ENCODE results near the gene FRYL.

FRYL gene

DNA sequence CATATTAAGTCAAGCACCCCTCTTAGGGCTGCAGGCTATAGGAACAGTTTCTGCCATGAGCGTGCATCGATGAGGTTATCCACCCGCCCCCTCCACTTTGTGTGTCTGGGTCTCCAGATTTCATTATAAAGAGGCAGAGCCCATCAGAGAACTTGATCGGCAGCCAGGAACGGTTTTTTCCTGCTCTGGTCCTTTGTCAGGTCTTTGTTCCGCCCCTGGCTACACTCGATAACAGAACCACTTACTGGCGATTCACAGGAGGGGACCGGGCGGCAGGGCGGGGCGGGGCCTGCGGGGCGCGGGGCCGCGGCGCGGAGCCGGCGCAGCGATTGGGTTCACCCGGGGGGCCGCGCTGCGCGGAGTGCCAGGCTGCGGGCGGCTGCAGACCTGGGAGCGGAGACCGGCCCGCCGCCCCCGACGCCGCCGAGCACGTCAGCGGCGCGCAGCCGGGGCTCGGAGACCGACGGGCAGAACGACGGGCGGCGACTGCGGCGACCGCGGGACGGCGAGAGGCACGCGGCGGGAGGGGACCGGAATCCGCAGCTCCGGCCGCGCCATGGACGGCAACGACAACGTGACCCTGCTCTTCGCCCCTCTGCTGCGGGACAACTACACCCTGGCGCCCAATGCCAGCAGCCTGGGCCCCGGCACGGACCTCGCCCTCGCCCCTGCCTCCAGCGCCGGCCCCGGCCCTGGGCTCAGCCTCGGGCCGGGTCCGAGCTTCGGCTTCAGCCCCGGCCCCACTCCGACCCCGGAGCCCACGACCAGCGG lies 296.9 kb downstream of the FRYL start, which contains the start of gene SLC10A4:
SLC10A4 (plus strand) TSS at position 338 of the 771 bp plus-strand sequence; CDS start at position 557, 219 bp downstream.
- H3K9me3 ChIP-seq (ENCODE audit: severe bottlenecking), result no peaks in the 10 kb centered on the region
- DNase-seq (ENCODE audit: low spot score) (no peak), ATAC-seq (ENCODE audit: low read depth) (no peak)
- H3K27ac ChIP-seq (ENCODE audit: poor library complexity, severe bottlenecking), result no peak within 1 kb of the TSS
- H3K4me1 ChIP-seq (ENCODE audit: insufficient read depth, poor library complexity, severe bottlenecking), result no peaks in the 10 kb centered on the region
- TF ChIP-seq, protein P1, sequence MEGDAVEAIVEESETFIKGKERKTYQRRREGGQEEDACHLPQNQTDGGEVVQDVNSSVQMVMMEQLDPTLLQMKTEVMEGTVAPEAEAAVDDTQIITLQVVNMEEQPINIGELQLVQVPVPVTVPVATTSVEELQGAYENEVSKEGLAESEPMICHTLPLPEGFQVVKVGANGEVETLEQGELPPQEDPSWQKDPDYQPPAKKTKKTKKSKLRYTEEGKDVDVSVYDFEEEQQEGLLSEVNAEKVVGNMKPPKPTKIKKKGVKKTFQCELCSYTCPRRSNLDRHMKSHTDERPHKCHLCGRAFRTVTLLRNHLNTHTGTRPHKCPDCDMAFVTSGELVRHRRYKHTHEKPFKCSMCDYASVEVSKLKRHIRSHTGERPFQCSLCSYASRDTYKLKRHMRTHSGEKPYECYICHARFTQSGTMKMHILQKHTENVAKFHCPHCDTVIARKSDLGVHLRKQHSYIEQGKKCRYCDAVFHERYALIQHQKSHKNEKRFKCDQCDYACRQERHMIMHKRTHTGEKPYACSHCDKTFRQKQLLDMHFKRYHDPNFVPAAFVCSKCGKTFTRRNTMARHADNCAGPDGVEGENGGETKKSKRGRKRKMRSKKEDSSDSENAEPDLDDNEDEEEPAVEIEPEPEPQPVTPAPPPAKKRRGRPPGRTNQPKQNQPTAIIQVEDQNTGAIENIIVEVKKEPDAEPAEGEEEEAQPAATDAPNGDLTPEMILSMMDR (IDR thresholded peaks at IDR 0.05; ENCODE audit: poor library complexity, severe bottlenecking), result no peak
- peak within 1 kb of the TSS; percentile 3 for H3K4me3 ChIP-seq (ENCODE audit: severe bottlenecking)
- H3K27me3 ChIP-seq (ENCODE audit: insufficient read depth, poor library complexity, severe bottlenecking), result peaks cover 54% of the 10 kb centered on the region
- H3K36me3 ChIP-seq (ENCODE audit: low read depth), result no peaks in the 10 kb centered on the region

GRCh38 chr4:48481581-48481980 lies 298.5 kb downstream of the FRYL start:
- DNase-seq (ENCODE audit: low spot score), result no peak
- no peak overlapping the region for H3K27ac ChIP-seq (ENCODE audit: poor library complexity, severe bottlenecking)
- H3K4me1 ChIP-seq (ENCODE audit: insufficient read depth, poor library complexity, severe bottlenecking), result no peaks in the 10 kb centered on the region
- ATAC-seq (ENCODE audit: low read depth), result no peak
- H3K27me3 ChIP-seq (ENCODE audit: insufficient read depth, poor library complexity, severe bottlenecking), result peaks cover 46% of the 10 kb centered on the region
- no peak overlapping the region for H3K4me3 ChIP-seq (ENCODE audit: severe bottlenecking)
- TF ChIP-seq, protein P1 (IDR thresholded peaks at IDR 0.05; ENCODE audit: poor library complexity, severe bottlenecking), result no peak
- H3K36me3 ChIP-seq (ENCODE audit: low read depth), result no peaks in the 10 kb centered on the region
- no peaks in the 10 kb centered on the region for H3K9me3 ChIP-seq (ENCODE audit: severe bottlenecking)

GRCh38 chr4:48478273-48478672 lies 301.8 kb downstream of the FRYL start:
- DNase-seq (ENCODE audit: low spot score), result no peak
- TF ChIP-seq, protein P1 (IDR thresholded peaks at IDR 0.05; ENCODE audit: poor library complexity, severe bottlenecking), result no peak
- Histone ChIP-seq H3K27me3 (ENCODE audit: insufficient read depth, poor library complexity, severe bottlenecking) (peaks cover 15% of the 10 kb centered on the region), H3K9me3 (ENCODE audit: severe bottlenecking) (no peaks in the 10 kb centered on the region), H3K27ac (ENCODE audit: poor library complexity, severe bottlenecking) (no peak overlapping the region), H3K36me3 (ENCODE audit: low read depth) (no peaks in the 10 kb centered on the region), H3K4me1 (ENCODE audit: insufficient read depth, poor library complexity, severe bottlenecking) (no peaks in the 10 kb centered on the region), H3K4me3 (ENCODE audit: severe bottlenecking) (no peak overlapping the region)
- no peak for ATAC-seq (ENCODE audit: low read depth)

- TF ChIP-seq, protein P1 (IDR thresholded peaks at IDR 0.05; ENCODE audit: poor library complexity, severe bottlenecking), result no peak
Observed at GRCh38 chr4:48475770-48476169, 304.3 kb downstream of the FRYL start.

DNA sequence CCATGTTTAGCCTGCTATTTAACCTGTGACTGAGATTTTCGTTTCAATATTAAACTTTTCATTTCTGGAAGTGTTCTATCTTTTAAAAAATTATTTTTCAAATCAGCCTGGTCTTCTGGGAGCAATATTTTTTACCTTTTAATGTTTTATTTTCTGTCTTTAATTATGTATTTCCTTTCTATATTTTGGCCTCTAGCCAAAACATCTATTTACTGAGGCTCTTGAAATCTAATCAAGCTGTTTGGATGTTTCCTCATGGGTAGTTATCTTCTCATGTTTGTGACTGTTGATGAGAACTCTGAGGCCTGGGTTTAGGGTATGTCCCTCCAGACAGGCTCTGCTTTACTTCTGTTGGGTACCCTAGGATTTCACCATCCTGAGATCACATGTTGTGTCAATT lies 307.3 kb downstream of the FRYL start:
- no peaks in the 10 kb centered on the region for H3K4me1 ChIP-seq (ENCODE audit: insufficient read depth, poor library complexity, severe bottlenecking)
- no peak overlapping the region for H3K27ac ChIP-seq (ENCODE audit: poor library complexity, severe bottlenecking)

More at GRCh38 chr4:48475770-48476169, 304.3 kb downstream of the FRYL start:
- Histone ChIP-seq H3K4me3 (ENCODE audit: severe bottlenecking) (no peak overlapping the region), H3K27me3 (ENCODE audit: insufficient read depth, poor library complexity, severe bottlenecking) (no peaks in the 10 kb centered on the region), H3K27ac (ENCODE audit: poor library complexity, severe bottlenecking) (no peak overlapping the region), H3K9me3 (ENCODE audit: severe bottlenecking) (no peaks in the 10 kb centered on the region), H3K36me3 (ENCODE audit: low read depth) (no peaks in the 10 kb centered on the region), H3K4me1 (ENCODE audit: insufficient read depth, poor library complexity, severe bottlenecking) (no peaks in the 10 kb centered on the region)
- no peak for ATAC-seq (ENCODE audit: low read depth)
- DNase-seq (ENCODE audit: low spot score), result no peak

More for the DNA sequence above, 307.3 kb downstream of the FRYL start:
- no peak overlapping the region for H3K4me3 ChIP-seq (ENCODE audit: severe bottlenecking)
- TF ChIP-seq, protein P1 (IDR thresholded peaks at IDR 0.05; ENCODE audit: poor library complexity, severe bottlenecking), result no peak
- no peaks in the 10 kb centered on the region for H3K36me3 ChIP-seq (ENCODE audit: low read depth)
- no peaks in the 10 kb centered on the region for H3K9me3 ChIP-seq (ENCODE audit: severe bottlenecking)
- no peaks in the 10 kb centered on the region for H3K27me3 ChIP-seq (ENCODE audit: insufficient read depth, poor library complexity, severe bottlenecking)
- ATAC-seq (ENCODE audit: low read depth) (no peak), DNase-seq (ENCODE audit: low spot score) (no peak)

Measured in RWPE2 (cell line).